ENCODE data around the gene XYLT1. TPM values are rescaled to one million over a fixed set of nuclear protein-coding genes. Genes with fewer than 3 reads are reported as not detected.

XYLT1 gene
- total RNA-seq, 1 donor from 2014 or later = 12.3 TPM

- H3K9me3 Mint-ChIP-seq (ENCODE audit: low read depth) = peaks cover 5% of the 10 kb centered on the region
- H3K4me1 Mint-ChIP-seq (ENCODE audit: low read depth) = no peaks in the 10 kb centered on the region
- peaks cover 28% of the 10 kb centered on the region for H3K27me3 Mint-ChIP-seq
- no peak for TF ChIP-seq CTCF (IDR thresholded peaks at IDR 0.05; ENCODE audit: unreplicated experiment)
- H3K27ac Mint-ChIP-seq = no peak overlapping the region
- H3K36me3 Mint-ChIP-seq (ENCODE audit: insufficient read depth) = no peaks in the 10 kb centered on the region
- DNase-seq (ENCODE audit: low spot score, unreplicated experiment) = no peak
- H3K4me3 Mint-ChIP-seq (ENCODE audit: low read depth) = no peak overlapping the region
Measured at GRCh38 chr16:17515421-17516210, 44.9 kb upstream of the XYLT1 start.

GRCh38 chr16:17512636-17513220, 42.0 kb upstream of the XYLT1 start:
- Mint-ChIP-seq H3K4me3 (ENCODE audit: low read depth) (no peak overlapping the region), H3K36me3 (ENCODE audit: insufficient read depth) (no peaks in the 10 kb centered on the region), H3K4me1 (ENCODE audit: low read depth) (no peaks in the 10 kb centered on the region), H3K27me3 (peaks cover 10% of the 10 kb centered on the region), H3K27ac (no peak overlapping the region), H3K9me3 (ENCODE audit: low read depth) (peaks cover 12% of the 10 kb centered on the region)
- no peak for DNase-seq (ENCODE audit: low spot score, unreplicated experiment)
- no peak for TF ChIP-seq CTCF (IDR thresholded peaks at IDR 0.05; ENCODE audit: unreplicated experiment)

GRCh38 chr16:17511340-17511739, 40.6 kb upstream of the XYLT1 start:
- Mint-ChIP-seq H3K27me3 (peaks cover 10% of the 10 kb centered on the region), H3K4me3 (ENCODE audit: low read depth) (no peak overlapping the region), H3K4me1 (ENCODE audit: low read depth) (no peaks in the 10 kb centered on the region), H3K36me3 (ENCODE audit: insufficient read depth) (peaks cover 2% of the 10 kb centered on the region), H3K9me3 (ENCODE audit: low read depth) (peaks cover 16% of the 10 kb centered on the region), H3K27ac (no peak overlapping the region)
- DNase-seq (ENCODE audit: low spot score, unreplicated experiment) = no peak
- no peak for TF ChIP-seq CTCF (IDR thresholded peaks at IDR 0.05; ENCODE audit: unreplicated experiment)

GRCh38 chr16:17510567-17510966, 39.8 kb upstream of the XYLT1 start:
- Mint-ChIP-seq H3K27me3 (peaks cover 10% of the 10 kb centered on the region), H3K9me3 (ENCODE audit: low read depth) (peaks cover 16% of the 10 kb centered on the region), H3K4me3 (ENCODE audit: low read depth) (no peak overlapping the region), H3K4me1 (ENCODE audit: low read depth) (no peaks in the 10 kb centered on the region), H3K36me3 (ENCODE audit: insufficient read depth) (peaks cover 2% of the 10 kb centered on the region), H3K27ac (no peak overlapping the region)
- DNase-seq (ENCODE audit: low spot score, unreplicated experiment) = no peak
- no peak for TF ChIP-seq CTCF (IDR thresholded peaks at IDR 0.05; ENCODE audit: unreplicated experiment)

- peaks cover 2% of the 10 kb centered on the region for H3K36me3 Mint-ChIP-seq (ENCODE audit: insufficient read depth)
- H3K4me1 Mint-ChIP-seq (ENCODE audit: low read depth) = no peaks in the 10 kb centered on the region
- DNase-seq (ENCODE audit: low spot score, unreplicated experiment) = no peak
- no peak overlapping the region for H3K27ac Mint-ChIP-seq
- H3K4me3 Mint-ChIP-seq (ENCODE audit: low read depth) = no peak overlapping the region
- peaks cover 16% of the 10 kb centered on the region for H3K9me3 Mint-ChIP-seq (ENCODE audit: low read depth)
- TF ChIP-seq CTCF (IDR thresholded peaks at IDR 0.05; ENCODE audit: unreplicated experiment) = no peak
- H3K27me3 Mint-ChIP-seq = peaks cover 10% of the 10 kb centered on the region
Measured at GRCh38 chr16:17509194-17509593, 38.4 kb upstream of the XYLT1 start.
